ENCODE data around the gene CMC2.

Gene CMC2

GRCh38 chr16:80996688-80997138 is 10.0 kb downstream of the CMC2 start:
- TF ChIP-seq CTCF (IDR thresholded peaks at IDR 0.05; ENCODE audit: low read depth, low read length, poor library complexity, severe bottlenecking) (no peak), EZH2phosphoT487 (IDR thresholded peaks at IDR 0.05; ENCODE audit: borderline replicate concordance, low read length) (no peak)
- Histone ChIP-seq H3K27me3 (ENCODE audit: control insufficient read depth, low read length) (no peaks in the 10 kb centered on the region), H3K27ac (ENCODE audit: low read depth, low read length) (no peak overlapping the region), H3K36me3 (ENCODE audit: control insufficient read depth, low read length) (peaks cover 41% of the 10 kb centered on the region), H3K9me2 (replicated peaks; ENCODE audit: control insufficient read depth, low read length) (no peaks in the 10 kb centered on the region), H3K4me1 (ENCODE audit: control insufficient read depth, low read length) (peaks cover 45% of the 10 kb centered on the region), H3K9me3 (ENCODE audit: control insufficient read depth, insufficient read depth, low read length) (no peaks in the 10 kb centered on the region), H3K4me3 (ENCODE audit: low read length) (peak overlapping the region; percentile 56), H3K79me2 (ENCODE audit: control insufficient read depth, low read length) (peaks cover 98% of the 10 kb centered on the region), H3F3A (ENCODE audit: control insufficient read depth, insufficient read depth) (peaks cover 10% of the 10 kb centered on the region; the same call in 1 of the 2 replicates), H4K20me1 (ENCODE audit: control insufficient read depth, insufficient read depth, low read depth, low read length) (peaks cover 7% of the 10 kb centered on the region; the same call in 1 of the 2 replicates), H3K4me2 (ENCODE audit: low read length) (peak overlapping the region; percentile 68)

GRCh38 chr16:80994451-80994850 is 12.2 kb downstream of the CMC2 start:
- no peaks in the 10 kb centered on the region for H3K9me3 ChIP-seq (ENCODE audit: control insufficient read depth, insufficient read depth, low read length)
- H3K4me3 ChIP-seq (ENCODE audit: low read length) = no peak overlapping the region
- TF ChIP-seq EZH2phosphoT487 (IDR thresholded peaks at IDR 0.05; ENCODE audit: borderline replicate concordance, low read length) (no peak), CTCF (IDR thresholded peaks at IDR 0.05; ENCODE audit: low read depth, low read length, poor library complexity, severe bottlenecking) (no peak)
- peaks cover 42% of the 10 kb centered on the region for H3K36me3 ChIP-seq (ENCODE audit: control insufficient read depth, low read length)
- no peak overlapping the region for H3K4me2 ChIP-seq (ENCODE audit: low read length)
- H3K27ac ChIP-seq (ENCODE audit: low read depth, low read length) = no peak overlapping the region
- H3K4me1 ChIP-seq (ENCODE audit: control insufficient read depth, low read length) = peaks cover 38% of the 10 kb centered on the region
- peaks cover 10% of the 10 kb centered on the region; the same call in 1 of the 2 replicates for H3F3A ChIP-seq (ENCODE audit: control insufficient read depth, insufficient read depth)
- H3K9me2 ChIP-seq (replicated peaks; ENCODE audit: control insufficient read depth, low read length) = no peaks in the 10 kb centered on the region
- peaks cover 90% of the 10 kb centered on the region for H3K79me2 ChIP-seq (ENCODE audit: control insufficient read depth, low read length)
- peaks cover 4% of the 10 kb centered on the region; the same call in 1 of the 2 replicates for H4K20me1 ChIP-seq (ENCODE audit: control insufficient read depth, insufficient read depth, low read depth, low read length)
- H3K27me3 ChIP-seq (ENCODE audit: control insufficient read depth, low read length) = no peaks in the 10 kb centered on the region

GRCh38 chr16:80993834-80994233 is 12.9 kb downstream of the CMC2 start:
- H3F3A ChIP-seq (ENCODE audit: control insufficient read depth, insufficient read depth) = peaks cover 10% of the 10 kb centered on the region; the same call in 1 of the 2 replicates
- TF ChIP-seq EZH2phosphoT487 (IDR thresholded peaks at IDR 0.05; ENCODE audit: borderline replicate concordance, low read length) = no peak
- TF ChIP-seq CTCF (IDR thresholded peaks at IDR 0.05; ENCODE audit: low read depth, low read length, poor library complexity, severe bottlenecking) = no peak
- H3K9me3 ChIP-seq (ENCODE audit: control insufficient read depth, insufficient read depth, low read length) = no peaks in the 10 kb centered on the region
- peaks cover 38% of the 10 kb centered on the region for H3K4me1 ChIP-seq (ENCODE audit: control insufficient read depth, low read length)
- H3K4me3 ChIP-seq (ENCODE audit: low read length) = no peak overlapping the region
- peaks cover 83% of the 10 kb centered on the region for H3K79me2 ChIP-seq (ENCODE audit: control insufficient read depth, low read length)
- H3K4me2 ChIP-seq (ENCODE audit: low read length) = no peak overlapping the region
- no peak overlapping the region for H3K27ac ChIP-seq (ENCODE audit: low read depth, low read length)
- peaks cover 42% of the 10 kb centered on the region for H3K36me3 ChIP-seq (ENCODE audit: control insufficient read depth, low read length)
- no peaks in the 10 kb centered on the region for H3K9me2 ChIP-seq (replicated peaks; ENCODE audit: control insufficient read depth, low read length)
- H3K27me3 ChIP-seq (ENCODE audit: control insufficient read depth, low read length) = no peaks in the 10 kb centered on the region
- peaks cover 3% of the 10 kb centered on the region; the same call in 1 of the 2 replicates for H4K20me1 ChIP-seq (ENCODE audit: control insufficient read depth, insufficient read depth, low read depth, low read length)
